Measurements from ENCODE around the gene PTGER3. TPM values are rescaled to one million over a fixed set of nuclear protein-coding genes. Genes with fewer than 3 reads are reported as not detected.
A peak's percentile ranks its signal among the peaks of the same experiment; 100 is the strongest.
"Not testable (repeated sequence)": the region's sequence is repeated elsewhere in the genome, so short reads cannot be mapped to it uniquely, and the experiment has no call there.

The PTGER3 gene
- total RNA-seq, 1 donor from 2014 or later = 3.4 TPM

DNA sequence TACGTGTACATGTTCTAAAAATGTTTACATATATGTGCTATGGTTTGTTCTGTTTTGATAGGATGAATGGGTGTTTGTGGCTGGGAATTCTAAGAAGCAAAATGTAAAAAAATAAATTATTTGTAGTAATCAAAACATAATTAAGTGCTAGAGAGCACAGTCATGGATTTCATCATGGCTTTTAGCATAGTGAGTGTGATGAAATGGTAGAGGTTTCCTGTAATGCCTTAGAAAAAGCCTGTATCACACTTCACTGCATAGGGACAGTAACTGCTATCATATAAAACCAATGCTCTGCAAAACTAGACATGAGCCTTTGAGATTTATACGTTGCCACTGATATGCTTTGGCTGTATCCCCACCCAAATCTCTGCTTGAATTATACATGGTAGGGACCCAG, 99.8 kb downstream of the PTGER3 start:
- no peak for DNase-seq

DNA sequence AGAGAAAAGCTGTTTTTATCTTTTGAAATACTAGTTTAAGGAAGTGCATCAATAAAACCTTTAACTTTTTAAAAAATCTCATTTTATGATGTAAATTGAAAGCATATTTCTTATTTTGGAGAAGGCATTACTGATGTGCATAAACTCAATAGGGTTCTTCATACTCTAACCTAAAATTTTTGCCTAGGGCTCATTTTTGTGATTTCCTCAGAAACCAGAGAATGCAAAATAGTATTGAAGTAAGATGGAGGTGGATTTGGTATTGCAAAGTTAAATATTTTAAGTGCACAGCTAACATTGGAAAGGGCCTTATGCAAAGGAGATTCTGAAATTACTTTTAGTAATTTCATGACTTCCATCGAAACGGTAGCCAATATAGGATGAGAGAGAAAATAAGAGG, 101.9 kb downstream of the PTGER3 start:
- no peak for DNase-seq

DNA sequence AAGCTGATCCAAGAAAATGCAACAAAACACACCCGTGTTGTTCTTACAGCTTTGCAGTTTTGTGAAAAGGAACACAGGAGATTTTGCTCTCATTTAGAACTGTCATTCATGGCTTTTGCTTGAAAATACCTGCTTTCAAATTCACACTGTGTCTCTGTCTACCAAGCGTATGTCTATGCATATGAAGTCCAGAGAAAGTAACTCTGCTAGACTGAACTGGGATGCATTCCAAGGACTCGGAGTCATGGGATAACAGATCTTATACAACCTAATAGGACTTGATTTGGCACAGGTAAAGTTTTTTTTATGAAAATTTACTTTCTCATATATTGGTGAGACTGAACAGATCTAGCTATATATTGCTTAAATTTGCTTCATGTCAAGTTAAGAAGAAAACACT, 102.4 kb downstream of the PTGER3 start:
- DNase-seq = peak; percentile 58

- no peak for DNase-seq
Observed at GRCh38 chr1:70941563-70941962, 106.1 kb downstream of the PTGER3 start.

DNA sequence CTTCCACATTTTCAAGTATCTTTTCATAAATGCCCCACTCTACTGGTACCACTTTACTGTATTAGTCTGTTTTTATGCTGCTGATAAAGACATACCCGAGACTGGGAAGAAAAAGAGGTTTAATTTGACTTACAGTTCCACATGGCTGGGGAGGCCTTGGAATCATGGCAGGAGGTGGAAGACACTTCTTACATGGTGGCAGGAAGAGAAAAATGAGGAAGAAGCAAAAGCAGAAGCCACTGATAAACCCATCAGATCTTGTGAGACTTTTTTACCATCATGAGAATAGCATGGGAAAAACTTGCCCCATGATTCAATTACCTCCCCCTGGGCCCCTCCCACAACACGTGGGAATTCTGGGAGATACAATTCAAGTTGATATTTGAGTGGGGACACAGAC, 107.2 kb downstream of the PTGER3 start:
- not testable (repeated sequence) for DNase-seq

DNA sequence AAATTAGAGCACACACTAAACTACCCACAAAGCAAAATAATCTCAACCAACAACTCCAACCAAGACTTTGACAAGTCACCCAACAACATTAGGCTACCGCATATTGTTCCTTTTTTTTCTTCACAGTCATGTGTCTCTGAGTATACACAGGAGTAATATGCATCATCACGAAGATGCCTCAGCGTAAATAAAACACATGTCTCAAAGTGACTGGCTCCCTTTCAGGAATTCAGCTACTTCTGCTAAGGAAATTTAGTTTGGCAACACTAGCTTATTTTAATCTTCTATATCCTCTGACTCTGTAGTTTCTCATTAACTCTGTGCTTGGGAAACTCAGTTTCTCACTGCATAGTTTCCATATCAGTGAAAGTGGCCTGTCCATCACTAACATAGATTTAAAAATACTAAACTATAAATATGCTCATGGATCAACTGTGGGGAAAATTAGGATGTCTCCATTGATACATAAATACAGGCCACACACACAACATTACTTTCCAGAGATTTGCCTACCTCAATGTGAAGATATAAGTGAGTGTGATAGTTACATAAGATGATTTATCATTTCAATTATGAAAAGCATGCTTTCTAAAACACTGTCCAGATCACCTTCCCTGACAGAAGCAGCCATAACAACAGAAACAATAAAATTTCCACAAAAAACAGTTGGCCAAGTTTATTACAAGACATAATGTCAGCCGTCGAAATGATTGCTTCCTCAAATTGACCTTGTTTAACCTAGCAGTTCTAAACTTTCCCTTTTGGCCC, 113.2 kb downstream of the PTGER3 start:
- peak; percentile 52 for DNase-seq

GRCh38 chr1:70930062-70930461, 117.6 kb downstream of the PTGER3 start:
- DNase-seq = no peak

DNA sequence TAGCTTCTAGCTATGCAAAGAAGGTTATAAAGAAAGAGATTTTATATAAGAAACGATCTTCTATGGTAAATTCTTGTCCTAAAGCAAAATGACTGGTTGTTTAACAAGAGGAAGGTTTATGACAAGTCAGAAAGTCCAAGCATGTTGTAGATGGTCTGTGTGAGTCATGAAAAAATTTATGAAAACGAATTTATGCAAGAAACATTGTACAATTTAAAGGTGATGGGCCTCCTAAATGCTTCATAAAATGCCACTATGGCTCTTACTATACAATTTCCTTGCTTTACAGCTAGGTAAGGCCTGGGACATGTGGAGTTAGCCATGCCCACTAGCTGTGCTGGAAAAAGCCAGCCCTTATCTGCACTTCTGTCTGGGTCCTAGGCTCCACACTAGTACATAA, 125.4 kb downstream of the PTGER3 start:
- DNase-seq = no peak

Small RNA genes within 50 kb of the gene (small RNA-seq; reads per million reads assigned to genes)
- 1,318 reads per million, percentile 99 among the genes with 10 or more reads in this experiment for gene MIR186 (ENCODE audit: low replicate concordance)

Other genes with a start within 250 kb of the PTGER3 start
- 94.0 TPM for gene ZRANB2, start 33.2 kb upstream of the PTGER3 start, total RNA-seq